ENCODE results near the gene CCDC142.

CCDC142 gene

GRCh38 chr2:74425523-74425922, 57.3 kb downstream of the CCDC142 start:
- no peak for TF ChIP-seq ZNF274 (IDR thresholded peaks at IDR 0.05; ENCODE audit: low read depth, low read length)
- no peak overlapping the region for H3K4me3 ChIP-seq (ENCODE audit: low read length)

- no peak for TF ChIP-seq ZNF274 (IDR thresholded peaks at IDR 0.05; ENCODE audit: low read depth, low read length)
- H3K4me3 ChIP-seq (ENCODE audit: low read length): no peak overlapping the region
These were observed 57.8 kb downstream of the CCDC142 start for GRCh38 chr2:74424995-74425406.

GRCh38 chr2:74424139-74424992, 58.4 kb downstream of the CCDC142 start:
- no peak overlapping the region for H3K4me3 ChIP-seq (ENCODE audit: low read length)
- no peak for TF ChIP-seq ZNF274 (IDR thresholded peaks at IDR 0.05; ENCODE audit: low read depth, low read length)
